K562 (cell line): Measurements from ENCODE around the gene TMEM218. TPM values are rescaled to one million over a fixed set of nuclear protein-coding genes. Genes with fewer than 3 reads are reported as not detected.

Experiments
- ATF7 ChIP-seq: fragments of 450-650 bp; IDR thresholded peaks from 2 replicates; pipeline ENCODE4 v1.7.1; 2014; ENCODE audit warnings: mild to moderate bottlenecking, moderate library complexity
- CBFA2T3 ChIP-seq: fragments of 450-650 bp; IDR thresholded peaks from 2 replicates; pipeline ENCODE4 v1.6.1; 2017
- CTBP1 ChIP-seq: fragments of 450-650 bp; IDR thresholded peaks from 2 replicates; pipeline ENCODE4 v1.6.1; 2016; ENCODE audit warnings: borderline replicate concordance
- CXXC5 ChIP-seq: fragments of 250-450 bp; sonication (Bioruptor Pico); IDR thresholded peaks from 2 replicates; pipeline ENCODE4 v1.8.0; 2022; ENCODE audit warnings: inconsistent platforms, mild to moderate bottlenecking, moderate library complexity
- EP400 ChIP-seq: fragments of 450-650 bp; IDR thresholded peaks from 2 replicates; pipeline ENCODE4 v1.6.1; 2017; ENCODE audit warnings: antibody characterized with exemption, mild to moderate bottlenecking, moderate library complexity
- ESRRA ChIP-seq: fragments of 450-650 bp; IDR thresholded peaks from 2 replicates; pipeline ENCODE4 v1.6.1; 2014; ENCODE audit warnings: low read depth, mild to moderate bottlenecking, moderate library complexity, borderline replicate concordance
- ETS2 ChIP-seq: IDR thresholded peaks from 2 replicates; pipeline ENCODE4 v1.6.1; 2016; ENCODE audit warnings: borderline replicate concordance, missing genetic modification characterization, mild to moderate bottlenecking, moderate library complexity, missing compliant biosample characterization; ENCODE audit not compliant: poor library complexity, severe bottlenecking
- HNRNPLL ChIP-seq: fragments of 200-400 bp; formaldehyde crosslinking; IDR thresholded peaks from 2 replicates; pipeline ENCODE4 v1.6.1; 2017; ENCODE audit warnings: low read length, low read depth, mild to moderate bottlenecking; ENCODE audit not compliant: poor library complexity, severe bottlenecking
- HSF4 ChIP-seq: fragments of 250-450 bp; sonication (Bioruptor Pico); IDR thresholded peaks from 2 replicates; pipeline ENCODE4 v2.1.2; 2022; ENCODE audit warnings: mild to moderate bottlenecking, moderate library complexity, borderline replicate concordance
- KAT7 ChIP-seq: sonication (generic); formaldehyde crosslinking; IDR thresholded peaks from 2 replicates; pipeline ENCODE4 v1.8.0; 2022; ENCODE audit warnings: missing genetic modification reagents, mild to moderate bottlenecking, borderline replicate concordance
- KLF6 ChIP-seq: fragments of 250-450 bp; sonication (Bioruptor Pico); IDR thresholded peaks from 2 replicates; pipeline ENCODE4 v1.4.0; 2020; ENCODE audit warnings: mild to moderate bottlenecking, moderate library complexity, borderline replicate concordance
- NR2F6 ChIP-seq: fragments of 450-650 bp; formaldehyde crosslinking; IDR thresholded peaks from 2 replicates; pipeline ENCODE4 v1.4.0; 2020; ENCODE audit warnings: mild to moderate bottlenecking
- PHF8 ChIP-seq: fragments of 200-600 bp; sonication (generic); IDR thresholded peaks from 2 replicates; pipeline ENCODE4 v1.6.1; 2012; ENCODE audit warnings: mixed run types, mild to moderate bottlenecking, inconsistent platforms, low read length, moderate library complexity, borderline replicate concordance
- SMARCA5 ChIP-seq: fragments of 450-650 bp; IDR thresholded peaks from 2 replicates; pipeline ENCODE4 v1.6.1; 2016
- TAF9B ChIP-seq: fragments of 450-650 bp; IDR thresholded peaks from 2 replicates; pipeline ENCODE4 v1.6.1; 2018; ENCODE audit warnings: mild to moderate bottlenecking; ENCODE audit not compliant: partially characterized antibody
- TCF3 ChIP-seq: sonication (generic); formaldehyde crosslinking; IDR thresholded peaks from 2 replicates; pipeline ENCODE4 v1.4.0; 2020; ENCODE audit warnings: mild to moderate bottlenecking, missing genetic modification reagents
- XRCC3 ChIP-seq: fragments of 450-650 bp; IDR thresholded peaks from 2 replicates; pipeline ENCODE4 v1.6.1; 2017; ENCODE audit warnings: mild to moderate bottlenecking, moderate library complexity
- YBX1 ChIP-seq: fragments of 450-650 bp; IDR thresholded peaks from 2 replicates; pipeline ENCODE4 v1.7.1; 2016; ENCODE audit warnings: mild to moderate bottlenecking
- ZKSCAN1 ChIP-seq: fragments of 150-350 bp; IDR thresholded peaks from 2 replicates; pipeline ENCODE4 v1.6.1; 2016; ENCODE audit warnings: low read depth, low read length
- ZNF133 ChIP-seq: fragments of 250-450 bp; sonication (Bioruptor Pico); IDR thresholded peaks from 2 replicates; pipeline ENCODE4 v1.4.0; 2020; ENCODE audit warnings: mild to moderate bottlenecking
- ZNF324 ChIP-seq: fragments of 250-450 bp; sonication (Bioruptor Pico); IDR thresholded peaks from 2 replicates; pipeline ENCODE4 v1.4.0; 2020; ENCODE audit warnings: mild to moderate bottlenecking
- polyA plus RNA-seq, 8 experiments: library from polyadenylated mRNA; depleted of rRNA in 4 of 8; stranded (reverse) in 5 of 8; unstranded in 3 of 8; fragments of >200 nt; fragmentation: Nextera tagmentation in 2 of 8; fragmentation: Illumina TruSeq in 1 of 8; extraction: Ambion mirVana in 2 of 8; extraction: Trizol in 1 of 8; gene quantifications; 2 replicates each; pipeline versions ENCODE4 v1.2.1 to v1.2.3, GENCODE V29; 2011 to 2014; ENCODE audit warnings: inconsistent platforms in 1 of 8, missing spikeins in 1 of 8
- total RNA-seq, 7 experiments: library from RNA; depleted of rRNA in 6 of 7; stranded (reverse); fragments of >200 nt in 6 of 7; fragmentation: Illumina TruSeq in 2 of 7; extraction: Trizol in 2 of 7; gene quantifications; 2 replicates each; pipeline versions ENCODE4 v1.2.1 to v1.2.3, GENCODE V29; 2011 to 2021; ENCODE audit warnings: low replicate concordance in 1 of 7
- TF ChIP-seq, protein P1 (sequence below): fragments of 150-350 bp; IDR thresholded peaks from 2 replicates; pipeline ENCODE4 v1.6.1; 2014; ENCODE audit warnings: low read depth, mild to moderate bottlenecking, low read length, borderline replicate concordance
- TF ChIP-seq, protein P2 (sequence below): fragments of 450-650 bp; formaldehyde crosslinking; conservative IDR thresholded peaks from 2 replicates; pipeline ENCODE4 v1.4.0; 2022; ENCODE audit warnings: mild to moderate bottlenecking, missing genetic modification characterization
- TF ChIP-seq, protein P3 (sequence below): fragments of 200-800 bp; sonication (Bioruptor generic); IDR thresholded peaks from 2 replicates; pipeline ENCODE4 v1.6.1; 2017; ENCODE audit warnings: missing genetic modification characterization, missing compliant biosample characterization
- TF ChIP-seq, protein P4 (sequence below): fragments of 450-650 bp; formaldehyde crosslinking; IDR thresholded peaks from 2 replicates; pipeline ENCODE4 v1.4.0; 2022; ENCODE audit warnings: missing genetic modification characterization

TMEM218 gene
- total and polyA plus RNA-seq, 9 of the 15 experiments (the other 6 are each of a cell fraction or from before 2014, with no cell fraction given), result 13.4 to 32.2 (median 25.4) TPM

DNA sequence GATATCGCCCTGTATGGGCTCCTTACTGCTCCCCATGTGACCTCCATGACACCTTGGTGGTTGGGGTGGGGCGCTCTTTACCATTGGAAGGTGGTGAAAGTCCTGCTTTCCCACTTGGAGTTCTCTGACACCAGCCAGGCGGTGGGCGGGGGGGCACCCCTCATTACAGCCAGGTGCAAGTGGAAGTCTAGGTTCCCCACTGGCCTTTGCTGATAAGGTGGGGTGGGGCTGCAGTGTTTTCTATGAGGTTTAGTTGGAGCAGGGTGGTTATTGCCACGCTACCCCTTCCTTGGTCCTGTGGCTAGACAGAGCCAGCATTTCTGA lies 53.8 kb downstream of the TMEM218 start (continued):
- TF ChIP-seq, protein P1, sequence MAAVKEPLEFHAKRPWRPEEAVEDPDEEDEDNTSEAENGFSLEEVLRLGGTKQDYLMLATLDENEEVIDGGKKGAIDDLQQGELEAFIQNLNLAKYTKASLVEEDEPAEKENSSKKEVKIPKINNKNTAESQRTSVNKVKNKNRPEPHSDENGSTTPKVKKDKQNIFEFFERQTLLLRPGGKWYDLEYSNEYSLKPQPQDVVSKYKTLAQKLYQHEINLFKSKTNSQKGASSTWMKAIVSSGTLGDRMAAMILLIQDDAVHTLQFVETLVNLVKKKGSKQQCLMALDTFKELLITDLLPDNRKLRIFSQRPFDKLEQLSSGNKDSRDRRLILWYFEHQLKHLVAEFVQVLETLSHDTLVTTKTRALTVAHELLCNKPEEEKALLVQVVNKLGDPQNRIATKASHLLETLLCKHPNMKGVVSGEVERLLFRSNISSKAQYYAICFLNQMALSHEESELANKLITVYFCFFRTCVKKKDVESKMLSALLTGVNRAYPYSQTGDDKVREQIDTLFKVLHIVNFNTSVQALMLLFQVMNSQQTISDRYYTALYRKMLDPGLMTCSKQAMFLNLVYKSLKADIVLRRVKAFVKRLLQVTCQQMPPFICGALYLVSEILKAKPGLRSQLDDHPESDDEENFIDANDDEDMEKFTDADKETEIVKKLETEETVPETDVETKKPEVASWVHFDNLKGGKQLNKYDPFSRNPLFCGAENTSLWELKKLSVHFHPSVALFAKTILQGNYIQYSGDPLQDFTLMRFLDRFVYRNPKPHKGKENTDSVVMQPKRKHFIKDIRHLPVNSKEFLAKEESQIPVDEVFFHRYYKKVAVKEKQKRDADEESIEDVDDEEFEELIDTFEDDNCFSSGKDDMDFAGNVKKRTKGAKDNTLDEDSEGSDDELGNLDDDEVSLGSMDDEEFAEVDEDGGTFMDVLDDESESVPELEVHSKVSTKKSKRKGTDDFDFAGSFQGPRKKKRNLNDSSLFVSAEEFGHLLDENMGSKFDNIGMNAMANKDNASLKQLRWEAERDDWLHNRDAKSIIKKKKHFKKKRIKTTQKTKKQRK, result no peak
- TF ChIP-seq ZNF133 (CRISPR knock-in tag) (no peak), TCF3 (CRISPR knock-in tag) (peak; percentile 48), YBX1 (no peak), HSF4 (CRISPR knock-in tag) (no peak), TAF9B (no peak), XRCC3 (no peak), CTBP1 (no peak), KAT7 (CRISPR knock-in tag) (no peak), ZNF324 (CRISPR knock-in tag) (no peak), SMARCA5 (no peak), CXXC5 (CRISPR knock-in tag) (0 out of 2 replicates have a peak, but pooled peaks have one; percentile 15), ESRRA (no peak), NR2F6 (CRISPR knock-in tag) (no peak), HNRNPLL (no peak), CBFA2T3 (peak; percentile 52), PHF8 (no peak), ZKSCAN1 (no peak), ATF7 (no peak), EP400 (no peak), KLF6 (CRISPR knock-in tag) (no peak), ETS2 (no peak)
- TF ChIP-seq, protein P2, sequence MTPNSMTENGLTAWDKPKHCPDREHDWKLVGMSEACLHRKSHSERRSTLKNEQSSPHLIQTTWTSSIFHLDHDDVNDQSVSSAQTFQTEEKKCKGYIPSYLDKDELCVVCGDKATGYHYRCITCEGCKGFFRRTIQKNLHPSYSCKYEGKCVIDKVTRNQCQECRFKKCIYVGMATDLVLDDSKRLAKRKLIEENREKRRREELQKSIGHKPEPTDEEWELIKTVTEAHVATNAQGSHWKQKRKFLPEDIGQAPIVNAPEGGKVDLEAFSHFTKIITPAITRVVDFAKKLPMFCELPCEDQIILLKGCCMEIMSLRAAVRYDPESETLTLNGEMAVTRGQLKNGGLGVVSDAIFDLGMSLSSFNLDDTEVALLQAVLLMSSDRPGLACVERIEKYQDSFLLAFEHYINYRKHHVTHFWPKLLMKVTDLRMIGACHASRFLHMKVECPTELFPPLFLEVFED (CRISPR knock-in tag), result no peak
- TF ChIP-seq, protein P3, sequence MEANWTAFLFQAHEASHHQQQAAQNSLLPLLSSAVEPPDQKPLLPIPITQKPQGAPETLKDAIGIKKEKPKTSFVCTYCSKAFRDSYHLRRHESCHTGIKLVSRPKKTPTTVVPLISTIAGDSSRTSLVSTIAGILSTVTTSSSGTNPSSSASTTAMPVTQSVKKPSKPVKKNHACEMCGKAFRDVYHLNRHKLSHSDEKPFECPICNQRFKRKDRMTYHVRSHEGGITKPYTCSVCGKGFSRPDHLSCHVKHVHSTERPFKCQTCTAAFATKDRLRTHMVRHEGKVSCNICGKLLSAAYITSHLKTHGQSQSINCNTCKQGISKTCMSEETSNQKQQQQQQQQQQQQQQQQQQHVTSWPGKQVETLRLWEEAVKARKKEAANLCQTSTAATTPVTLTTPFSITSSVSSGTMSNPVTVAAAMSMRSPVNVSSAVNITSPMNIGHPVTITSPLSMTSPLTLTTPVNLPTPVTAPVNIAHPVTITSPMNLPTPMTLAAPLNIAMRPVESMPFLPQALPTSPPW (CRISPR knock-in tag), result peak; percentile 29; the same call in 1 of the 2 replicates
- TF ChIP-seq, protein P4, sequence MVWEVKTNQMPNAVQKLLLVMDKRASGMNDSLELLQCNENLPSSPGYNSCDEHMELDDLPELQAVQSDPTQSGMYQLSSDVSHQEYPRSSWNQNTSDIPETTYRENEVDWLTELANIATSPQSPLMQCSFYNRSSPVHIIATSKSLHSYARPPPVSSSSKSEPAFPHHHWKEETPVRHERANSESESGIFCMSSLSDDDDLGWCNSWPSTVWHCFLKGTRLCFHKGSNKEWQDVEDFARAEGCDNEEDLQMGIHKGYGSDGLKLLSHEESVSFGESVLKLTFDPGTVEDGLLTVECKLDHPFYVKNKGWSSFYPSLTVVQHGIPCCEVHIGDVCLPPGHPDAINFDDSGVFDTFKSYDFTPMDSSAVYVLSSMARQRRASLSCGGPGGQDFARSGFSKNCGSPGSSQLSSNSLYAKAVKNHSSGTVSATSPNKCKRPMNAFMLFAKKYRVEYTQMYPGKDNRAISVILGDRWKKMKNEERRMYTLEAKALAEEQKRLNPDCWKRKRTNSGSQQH (CRISPR knock-in tag), result no peak
